T-cell (primary cell): ENCODE results near the gene CEP57. TPM values are rescaled to one million over a fixed set of nuclear protein-coding genes. Genes with fewer than 3 reads are reported as not detected.
A peak's percentile ranks its signal among the peaks of the same experiment; 100 is the strongest.

Source experiments
- ATAC-seq, 4 experiments: fragments of 200-7000 bp in 3 of 4; fragments of 150-1000 bp in 1 of 4; cut with Tn5 transposase; replicated peaks in 1 of 4; 1 replicate in 3 of 4; 2 replicates in 1 of 4; pipeline ENCODE4 v1.10.0; 2021; ENCODE audit warnings: moderate library complexity in 3 of 4, mild to moderate bottlenecking in 2 of 4, moderate number of reproducible peaks in 1 of 4
- CTCF ChIA-PET, 2 donors: fragments of 300-600 bp; sonication (Branson Sonifier 250); formaldehyde crosslinking; loops; one replicate each; lab custom pipeline; 2022; ENCODE audit warnings: antibody characterized with exemption in 2 of 2; lab: Charles Lee
- POLR2A ChIA-PET, 2 donors: fragments of 300-600 bp; sonication (Branson Sonifier 250); formaldehyde crosslinking; loops; one replicate each; lab custom pipeline; 2022; ENCODE audit warnings: antibody characterized with exemption in 2 of 2; lab: Charles Lee
- DNase-seq, 35 experiments: peaks; one replicate each; pipeline versions ENCODE4 v3.0.0 to v3.0.0-alpha.2; 2013 to 2023
- H3K27ac ChIP-seq: one replicate; pipeline ENCODE4 v1.5.1; 2013; ENCODE audit warnings: low read length
- H3K27me3 ChIP-seq, 2 experiments: replicated peaks in 1 of 2; 1 replicate in 1 of 2; 2 replicates in 1 of 2; pipeline versions ENCODE4 v1.6.1 to v1.7.0; 2013; ENCODE audit warnings: low read length in 1 of 2, mixed read lengths in 1 of 2; ENCODE audit not compliant: control insufficient read depth in 2 of 2, insufficient read depth in 2 of 2; ENCODE audit errors: extremely low read depth in 1 of 2
- H3K36me3 ChIP-seq, 2 donors: 1 replicate in 1 of 2; 2 replicates in 1 of 2; pipeline versions ENCODE4 v1.6.1 to v1.7.0; 2013; ENCODE audit warnings: low read length in 1 of 2; ENCODE audit not compliant: control insufficient read depth in 2 of 2, insufficient read depth in 1 of 2; ENCODE audit errors: extremely low read depth in 1 of 2
- H3K4me1 ChIP-seq, 2 experiments: 1 replicate in 1 of 2; 2 replicates in 1 of 2; pipeline versions ENCODE4 v1.6.1 to v1.7.0; 2013; ENCODE audit warnings: low read length in 2 of 2, mixed read lengths in 1 of 2; ENCODE audit not compliant: insufficient read depth in 2 of 2, control insufficient read depth in 1 of 2; ENCODE audit errors: extremely low read depth in 1 of 2
- H3K4me3 ChIP-seq, 2 donors: 1 replicate in 1 of 2; 2 replicates in 1 of 2; pipeline versions ENCODE4 v1.5.1 to v1.7.0; 2013; ENCODE audit warnings: mild to moderate bottlenecking in 2 of 2, low read length in 1 of 2, moderate library complexity in 1 of 2; ENCODE audit not compliant: control insufficient read depth in 1 of 2; ENCODE audit errors: extremely low read depth in 1 of 2
- H3K9me3 ChIP-seq: 2 replicates; pipeline ENCODE4 v1.7.0; 2013
- H3K27ac Mint-ChIP-seq, 2 donors: one replicate each; pipeline ENCODE4 v1.8.0; 2020 to 2021; ENCODE audit warnings: mild to moderate bottlenecking in 2 of 2, mixed read lengths in 2 of 2
- H3K27me3 Mint-ChIP-seq, 2 donors: one replicate each; pipeline ENCODE4 v1.8.0; 2021 to 2022; ENCODE audit warnings: mixed read lengths in 2 of 2
- H3K36me3 Mint-ChIP-seq: one replicate; pipeline ENCODE4 v1.8.0; 2021; ENCODE audit warnings: mixed read lengths
- H3K4me1 Mint-ChIP-seq, 3 donors: one replicate each; pipeline ENCODE4 v1.8.0; 2020 to 2022; ENCODE audit warnings: mixed read lengths in 3 of 3, mild to moderate bottlenecking in 1 of 3
- H3K4me3 Mint-ChIP-seq, 3 donors: one replicate each; pipeline ENCODE4 v1.8.0; 2020 to 2022; ENCODE audit warnings: mild to moderate bottlenecking in 3 of 3, mixed read lengths in 3 of 3, moderate library complexity in 3 of 3
- H3K9me3 Mint-ChIP-seq, 3 donors: one replicate each; pipeline ENCODE4 v1.8.0; 2020 to 2022; ENCODE audit warnings: mixed read lengths in 3 of 3
- WGBS: methylation state at CpG from one replicate; pipeline ENCODE4 v1.1.5; 2013; ENCODE audit warnings: missing lambda C conversion rate; ENCODE audit not compliant: insufficient coverage; 5-methylcytosine and 5-hydroxymethylcytosine counted together
- total RNA-seq, 35 experiments: library from RNA in 6 of 35; stranded (reverse) in 6 of 35; fragments of 120-200 nt in 1 of 35; gene quantifications; one replicate each; pipeline versions ENCODE4 v1.2.1 to v1.2.4 and lab custom pipeline; 2013 to 2026

Gene CEP57
- total RNA-seq, 5 donors from 2014 or later (not counting 1 experiment from before 2014, with no cell fraction given) = 57.6 to 69.6 (median 65.0) TPM

DNA sequence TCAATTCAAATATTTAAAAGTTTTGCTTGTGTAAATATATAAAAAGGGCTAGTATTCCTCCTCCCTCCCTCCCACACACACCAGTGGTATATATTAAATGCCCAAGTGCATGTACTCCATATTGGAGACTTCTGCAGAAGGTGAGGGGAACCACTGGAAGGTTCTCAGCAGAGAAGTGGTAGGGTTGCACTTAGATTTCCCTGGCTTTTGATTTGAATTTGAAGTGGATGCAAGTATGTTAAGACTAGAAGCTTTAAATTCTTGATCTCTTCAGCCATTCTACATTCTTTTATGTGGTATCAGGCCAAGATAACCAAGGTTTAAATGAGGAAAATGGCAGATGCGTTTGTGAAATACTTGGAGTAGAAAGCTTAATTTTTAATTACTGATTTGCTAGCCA is 43.1 kb downstream of the CEP57 start:
- Histone ChIP-seq H3K36me3 (peaks cover 3 to 58% of the 10 kb centered on the region in 2 donors), H3K27me3 (no peaks in the 10 kb centered on the region), H3K9me3 (no peaks in the 10 kb centered on the region), H3K4me1 (no peaks in the 10 kb centered on the region), H3K27ac (no peak overlapping the region), H3K4me3 (no peak overlapping the region)
- no CpG with 5 or more reads among the region's 1 CpG for WGBS
- CTCF ChIA-PET = interaction anchor here (0.6 to 1.8 kb wide), 9 partner anchors 10 to 598 kb away, joined by 3 to 7 read pairs (median 4); partner anchors contain the start of genes CCDC82 (in 1 of the 2) and JRKL (in 1 of the 2)
- Mint-ChIP-seq H3K36me3 (peaks cover 39% of the 10 kb centered on the region), H3K9me3 (no peaks in the 10 kb centered on the region), H3K27me3 (no peaks in the 10 kb centered on the region), H3K4me1 (no peaks in the 10 kb centered on the region), H3K4me3 (no peak overlapping the region), H3K27ac (no peak overlapping the region)
- ATAC-seq = no peak
- POLR2A ChIA-PET = interaction anchor here in 1 of 2 donors (0.6 to 1.0 kb wide), 3 partner anchors 52 to 1786 kb away, joined by 3 read pairs; no protein-coding TSS in a partner anchor
- no peak for DNase-seq

DNA sequence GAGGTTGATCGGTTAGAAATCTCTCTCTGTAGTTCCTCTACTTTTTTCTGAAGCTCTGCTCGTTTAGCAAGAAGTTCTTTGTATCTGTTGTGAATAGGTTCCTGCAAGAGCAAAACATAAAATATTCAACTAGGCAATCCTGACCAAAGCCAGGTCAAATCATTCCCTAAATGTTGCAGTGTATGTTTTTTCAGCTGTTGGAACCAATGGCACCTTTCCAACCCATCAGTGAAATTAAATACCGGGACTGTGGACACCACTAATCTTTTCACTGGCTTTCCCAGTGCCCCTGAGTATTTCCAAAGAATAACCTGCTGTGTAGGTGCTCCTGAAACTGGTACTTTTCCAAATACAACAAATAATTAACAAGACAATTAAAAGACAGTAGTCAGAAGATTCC is 45.1 kb downstream of the CEP57 start:
- peaks cover 3 to 56% of the 10 kb centered on the region in 2 donors for H3K36me3 ChIP-seq
- H3K27me3 Mint-ChIP-seq = no peaks in the 10 kb centered on the region
- ATAC-seq = no peak
- H3K27ac Mint-ChIP-seq = no peak overlapping the region
- H3K4me1 Mint-ChIP-seq = no peaks in the 10 kb centered on the region
- H3K4me3 Mint-ChIP-seq = no peak overlapping the region
- CTCF ChIA-PET = interaction anchor here (0.5 to 3.2 kb wide), 20 partner anchors 8 to 638 kb away, joined by 3 to 67 read pairs (median 5); partner anchors contain the start of genes CCDC82 (in 2 of the 2), JRKL (in 2 of the 2), CEP57 (in 1 of the 2) and FAM76B (in 1 of the 2)
- no peaks in the 10 kb centered on the region for H3K9me3 Mint-ChIP-seq
- H3K4me3 ChIP-seq = no peak overlapping the region
- H3K27me3 ChIP-seq = no peaks in the 10 kb centered on the region
- WGBS = no CpG with 5 or more reads among the region's 3 CpGs
- no peak for DNase-seq
- POLR2A ChIA-PET = interaction anchor here in 1 of 2 donors (1.0 kb wide), 1 partner anchor 508 kb away, joined by 3 read pairs; the partner anchor contains the start of gene MAML2
- peaks cover 33% of the 10 kb centered on the region for H3K36me3 Mint-ChIP-seq
- H3K9me3 ChIP-seq = no peaks in the 10 kb centered on the region
- H3K27ac ChIP-seq = no peak overlapping the region
- no peaks in the 10 kb centered on the region for H3K4me1 ChIP-seq

DNA sequence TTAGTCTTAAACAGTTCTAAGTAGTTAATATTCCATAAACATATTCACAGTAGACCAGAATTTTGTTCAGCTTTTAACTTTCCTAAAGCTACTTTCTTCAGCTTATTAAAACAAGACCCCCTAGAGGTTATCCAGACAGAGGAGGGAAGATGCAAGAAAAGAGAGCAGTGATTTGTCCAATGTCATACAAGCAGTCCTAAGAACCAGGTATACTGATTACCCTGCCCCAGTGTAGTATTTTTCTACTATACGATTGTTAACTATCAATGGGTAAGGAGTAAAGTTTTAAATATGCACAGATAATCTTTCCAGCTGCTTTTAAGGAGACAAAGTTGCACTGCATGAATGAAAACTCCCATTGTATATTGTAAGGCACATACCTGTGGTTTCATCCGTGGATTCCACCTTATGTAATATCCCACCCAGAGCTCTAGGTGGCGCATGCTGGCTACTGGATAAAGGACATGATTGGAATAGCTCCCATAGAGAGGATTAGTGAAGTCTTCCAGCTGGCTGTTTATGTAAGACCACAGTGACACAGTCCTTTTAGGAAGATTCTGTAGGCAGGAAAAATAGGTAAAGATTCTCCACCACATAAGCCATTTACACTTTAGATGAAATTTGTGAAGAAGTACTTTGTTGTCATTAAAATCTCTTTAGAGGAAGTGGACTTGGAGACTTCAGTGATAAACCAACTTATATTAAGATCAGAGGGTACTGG is 45.6 kb downstream of the CEP57 start:
- no peaks in the 10 kb centered on the region for H3K27me3 ChIP-seq
- Mint-ChIP-seq H3K4me1 (no peaks in the 10 kb centered on the region), H3K9me3 (no peaks in the 10 kb centered on the region), H3K27ac (no peak overlapping the region), H3K27me3 (no peaks in the 10 kb centered on the region), H3K36me3 (peaks cover 29% of the 10 kb centered on the region), H3K4me3 (no peak overlapping the region)
- no peaks in the 10 kb centered on the region for H3K4me1 ChIP-seq
- no peak overlapping the region for H3K27ac ChIP-seq
- CTCF ChIA-PET = interaction anchor here (0.5 to 3.2 kb wide), 27 partner anchors 8 to 1304 kb away, joined by 3 to 67 read pairs (median 5); partner anchors contain the start of genes CCDC82 (in 2 of the 2), JRKL (in 2 of the 2), CEP57 (in 1 of the 2) and FAM76B (in 1 of the 2)
- peaks cover 3 to 52% of the 10 kb centered on the region in 2 donors for H3K36me3 ChIP-seq
- no CpG with 5 or more reads among the region's 3 CpGs for WGBS
- H3K9me3 ChIP-seq = no peaks in the 10 kb centered on the region
- ATAC-seq (peak; percentile 82 to 88 (median 86)), DNase-seq (peak; percentile 9 to 70 (median 46))
- no peak overlapping the region for H3K4me3 ChIP-seq
- POLR2A ChIA-PET = interaction anchor here (0.5 to 1.0 kb wide), 3 partner anchors 14 to 863 kb away, joined by 3 to 4 read pairs (median 3); partner anchors contain the start of gene MAML2 (in 1 of the 2)

DNA sequence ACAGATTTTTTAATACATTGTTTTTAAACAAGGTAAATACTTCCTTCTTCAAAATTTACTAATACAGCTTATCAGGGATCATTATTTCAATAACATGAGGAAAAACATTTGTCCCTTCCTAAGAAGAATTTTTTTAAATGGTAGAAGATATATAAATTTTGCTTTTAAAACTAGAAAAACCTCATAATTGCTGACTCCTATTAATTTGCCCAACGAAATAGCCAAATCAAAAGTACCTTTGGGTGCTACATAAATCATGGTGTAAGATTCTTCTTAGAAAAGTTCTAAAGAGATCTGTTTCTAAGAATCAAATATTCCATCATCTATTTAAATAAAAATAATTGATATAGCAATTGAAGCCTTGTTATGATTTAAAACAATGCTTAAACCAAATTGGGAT is 54.9 kb downstream of the CEP57 start:
- H3K9me3 ChIP-seq = no peaks in the 10 kb centered on the region
- H3K4me3 Mint-ChIP-seq = no peak overlapping the region
- H3K4me3 ChIP-seq = no peak overlapping the region
- no peaks in the 10 kb centered on the region for H3K4me1 ChIP-seq
- DNase-seq (no peak), ATAC-seq (no peak)
- no peaks in the 10 kb centered on the region for H3K27me3 ChIP-seq
- POLR2A ChIA-PET = no interaction called here
- no peaks in the 10 kb centered on the region for H3K9me3 Mint-ChIP-seq
- no CpG with 5 or more reads among the region's 1 CpG for WGBS
- CTCF ChIA-PET = interaction anchor here (0.5 to 0.9 kb wide), 4 partner anchors 9 to 568 kb away, joined by 4 to 7 read pairs (median 6); no protein-coding TSS in a partner anchor
- H3K27me3 Mint-ChIP-seq = no peaks in the 10 kb centered on the region
- no peak overlapping the region for H3K27ac ChIP-seq
- H3K36me3 Mint-ChIP-seq = peaks cover 16% of the 10 kb centered on the region
- H3K4me1 Mint-ChIP-seq = no peaks in the 10 kb centered on the region
- no peak overlapping the region for H3K27ac Mint-ChIP-seq
- peaks cover 2 to 27% of the 10 kb centered on the region in 2 donors for H3K36me3 ChIP-seq

DNA sequence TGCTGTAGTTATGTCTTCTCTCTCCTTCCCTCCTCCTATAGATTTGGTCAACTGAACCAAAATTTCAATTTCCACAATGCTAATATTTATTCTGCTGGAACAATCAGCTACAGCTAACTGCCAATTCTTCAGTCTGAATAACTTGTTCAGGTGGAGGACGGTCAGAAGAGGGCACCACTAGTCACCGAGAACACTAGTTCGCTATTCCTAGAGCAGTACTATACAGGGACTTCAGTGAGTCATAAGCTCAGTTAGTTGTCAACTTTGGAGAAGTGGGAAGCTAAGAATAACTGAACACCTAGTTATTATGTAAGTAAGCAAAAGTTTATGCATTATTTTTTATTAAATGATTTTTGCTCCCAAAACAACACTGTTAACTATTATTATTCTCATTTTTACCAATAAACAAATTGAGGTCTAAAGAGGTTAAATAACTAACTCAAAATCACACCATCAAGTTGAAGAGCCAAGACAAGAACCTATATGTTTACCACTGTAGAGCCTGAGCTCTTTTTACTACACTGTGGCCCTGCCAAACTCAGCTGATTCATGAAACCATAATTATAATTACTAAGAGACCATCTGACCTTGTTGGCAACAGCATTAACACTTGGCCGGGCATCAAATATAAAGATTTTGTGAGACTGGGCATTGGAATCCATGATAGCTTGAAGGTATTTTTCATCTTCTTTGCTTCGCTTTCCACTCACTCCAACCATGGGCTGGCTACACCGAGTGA is 59.0 kb downstream of the CEP57 start:
- 64% methylated on average over 2 of the region's 6 CpGs for WGBS
- H3K9me3 Mint-ChIP-seq = no peaks in the 10 kb centered on the region
- H3K4me3 Mint-ChIP-seq = no peak overlapping the region
- no peak overlapping the region for H3K27ac ChIP-seq
- H3K4me1 Mint-ChIP-seq = no peaks in the 10 kb centered on the region
- no peaks in the 10 kb centered on the region for H3K27me3 Mint-ChIP-seq
- H3K36me3 Mint-ChIP-seq = peaks cover 17% of the 10 kb centered on the region
- H3K9me3 ChIP-seq = no peaks in the 10 kb centered on the region
- no peak overlapping the region for H3K27ac Mint-ChIP-seq
- H3K36me3 ChIP-seq = peaks cover 3 to 22% of the 10 kb centered on the region in 2 donors
- ChIA-PET CTCF (interaction anchor here (0.5 to 2.3 kb wide), 10 partner anchors 10 to 576 kb away, joined by 3 to 16 read pairs (median 7); partner anchors contain the start of genes CCDC82 (in 1 of the 2), JRKL (in 1 of the 2) and MAML2 (in 1 of the 2)), POLR2A (interaction anchor here in 1 of 2 donors (0.6 kb wide), 1 partner anchor 8 kb away, joined by 3 read pairs; no protein-coding TSS in a partner anchor)
- H3K4me3 ChIP-seq = no peak overlapping the region
- no peaks in the 10 kb centered on the region for H3K27me3 ChIP-seq
- ATAC-seq = peak; percentile 35 to 58 (median 51)
- H3K4me1 ChIP-seq = no peaks in the 10 kb centered on the region
- DNase-seq = peak in 12 of 35 experiments; percentile 0 to 41 (median 4)
